Mesendoderm (in vitro differentiated cells): ENCODE results near the gene OR6B1.

Experiments used
- DNase-seq: peaks from one replicate; pipeline ENCODE4 v3.0.0; 2013
- H2AK5ac ChIP-seq: 2 replicates; pipeline ENCODE4 v1.6.1; 2013; ENCODE audit warnings: low read length, inconsistent platforms
- H2BK120ac ChIP-seq: 2 replicates; pipeline ENCODE4 v1.6.1; 2013; ENCODE audit warnings: low read depth, mild to moderate bottlenecking, low read length, moderate library complexity, mixed read lengths
- H2BK15ac ChIP-seq: replicated peaks from 2 replicates; pipeline ENCODE4 v1.6.1; 2013; ENCODE audit warnings: low read depth, mild to moderate bottlenecking, moderate library complexity
- H2BK5ac ChIP-seq: 2 replicates; pipeline ENCODE4 v1.6.1; 2013; ENCODE audit warnings: low read length, inconsistent platforms
- H3K18ac ChIP-seq: 2 replicates; pipeline ENCODE4 v1.6.1; 2013; ENCODE audit warnings: mild to moderate bottlenecking, low read length, mixed read lengths
- H3K23ac ChIP-seq: one replicate; pipeline ENCODE4 v1.6.1; 2013; ENCODE audit warnings: low read length
- H3K27ac ChIP-seq: 2 replicates; pipeline ENCODE4 v1.5.1; 2013; ENCODE audit warnings: low read depth, mild to moderate bottlenecking, inconsistent platforms, low read length, moderate library complexity
- H3K27me3 ChIP-seq: 2 replicates; pipeline ENCODE4 v1.6.1; 2013; ENCODE audit warnings: low read length, control low read depth, mild to moderate bottlenecking, inconsistent platforms; ENCODE audit not compliant: insufficient read depth, poor library complexity
- H3K36me3 ChIP-seq: 2 replicates; pipeline ENCODE4 v1.6.1; 2013; ENCODE audit warnings: low read length, inconsistent platforms; ENCODE audit not compliant: control insufficient read depth, insufficient read depth
- H3K4ac ChIP-seq: one replicate; pipeline ENCODE4 v1.6.1; 2013; ENCODE audit warnings: low read depth, mild to moderate bottlenecking, low read length, moderate library complexity
- H3K4me1 ChIP-seq: 2 replicates; pipeline ENCODE4 v1.6.1; 2013; ENCODE audit warnings: low read depth, low read length, inconsistent platforms; ENCODE audit not compliant: control insufficient read depth
- H3K4me2 ChIP-seq: 2 replicates; pipeline ENCODE4 v1.6.1; 2013; ENCODE audit warnings: low read length
- H3K4me3 ChIP-seq: 2 replicates; pipeline ENCODE4 v1.5.1; 2013; ENCODE audit warnings: mild to moderate bottlenecking, low read length
- H3K56ac ChIP-seq: one replicate; pipeline ENCODE4 v1.6.1; 2013; ENCODE audit warnings: low read length
- H3K79me1 ChIP-seq: 2 replicates; pipeline ENCODE4 v1.6.1; 2013; ENCODE audit warnings: low read length, inconsistent platforms
- H3K79me2 ChIP-seq: 2 replicates; pipeline ENCODE4 v1.6.1; 2013; ENCODE audit warnings: mild to moderate bottlenecking, low read length; ENCODE audit not compliant: control insufficient read depth, insufficient read depth
- H3K9ac ChIP-seq: 2 replicates; pipeline ENCODE4 v1.6.1; 2013; ENCODE audit warnings: low read length, inconsistent platforms
- H4K5ac ChIP-seq: one replicate; pipeline ENCODE4 v1.6.1; 2013; ENCODE audit warnings: low read length
- H4K8ac ChIP-seq: one replicate; pipeline ENCODE4 v1.6.1; 2013; ENCODE audit warnings: low read depth, mild to moderate bottlenecking, control low read depth, low read length, moderate library complexity
- WGBS: extraction: QIAGEN DNeasy Blood & Tissue Kit; methylation state at CpG from one replicate; pipeline ENCODE4 v1.1.7; 2013; ENCODE audit warnings: low lambda C conversion rate, missing lambda C conversion rate; ENCODE audit not compliant: insufficient coverage; ENCODE audit errors: extremely low coverage; 5-methylcytosine and 5-hydroxymethylcytosine counted together

Gene OR6B1

DNA sequence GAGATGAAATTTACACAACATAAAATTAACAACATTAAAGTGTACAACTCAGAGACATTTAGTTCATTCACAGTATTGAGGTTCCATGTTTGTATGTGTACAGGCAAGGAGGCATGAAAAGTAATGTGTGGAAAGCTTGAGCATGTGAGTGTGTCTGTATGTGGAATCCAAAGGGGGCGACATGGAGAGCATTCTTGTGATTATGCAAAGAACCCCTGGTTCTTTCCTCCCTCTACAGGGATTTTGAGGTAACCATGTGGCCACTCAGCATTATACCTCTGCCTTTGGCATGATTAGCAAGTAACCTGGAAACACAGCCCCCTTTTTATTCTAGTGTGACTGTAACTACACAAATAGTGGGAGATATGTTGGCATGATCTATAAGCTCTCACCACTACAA is 24.5 kb upstream of the OR6B1 start:
- no peak overlapping the region for H3K4me3 ChIP-seq
- H4K8ac ChIP-seq: no peak overlapping the region
- no peaks in the 10 kb centered on the region for H3K79me2 ChIP-seq
- no peak overlapping the region for H2BK5ac ChIP-seq
- no peak overlapping the region for H3K4me2 ChIP-seq
- no peaks in the 10 kb centered on the region for H3K4me1 ChIP-seq
- no peaks in the 10 kb centered on the region for H3K79me1 ChIP-seq
- H4K5ac ChIP-seq: no peak overlapping the region
- H3K36me3 ChIP-seq: no peaks in the 10 kb centered on the region
- no CpG with 5 or more reads among the region's 1 CpG for WGBS
- no peaks in the 10 kb centered on the region for H3K27me3 ChIP-seq
- H3K27ac ChIP-seq: no peak overlapping the region
- H3K4ac ChIP-seq: no peak overlapping the region
- H2BK15ac ChIP-seq: no peak overlapping the region
- no peak overlapping the region for H3K9ac ChIP-seq
- no peak overlapping the region for H2BK120ac ChIP-seq
- peak; percentile 48 for DNase-seq
- no peak overlapping the region for H3K56ac ChIP-seq
- H3K18ac ChIP-seq: no peak overlapping the region
- no peak overlapping the region for H2AK5ac ChIP-seq
- H3K23ac ChIP-seq: no peak overlapping the region

- H3K79me1 ChIP-seq: no peaks in the 10 kb centered on the region
- H3K4ac ChIP-seq: no peak overlapping the region
- no peaks in the 10 kb centered on the region for H3K36me3 ChIP-seq
- WGBS: no CpG with 5 or more reads among the region's 2 CpGs
- H3K9ac ChIP-seq: no peak overlapping the region
- no peak overlapping the region for H3K27ac ChIP-seq
- peaks cover 2% of the 10 kb centered on the region for H3K4me1 ChIP-seq
- H3K18ac ChIP-seq: no peak overlapping the region
- no peak overlapping the region for H2BK120ac ChIP-seq
- H3K79me2 ChIP-seq: no peaks in the 10 kb centered on the region
- H3K27me3 ChIP-seq: no peaks in the 10 kb centered on the region
- H2BK15ac ChIP-seq: no peak overlapping the region
- H3K4me2 ChIP-seq: no peak overlapping the region
- H3K23ac ChIP-seq: no peak overlapping the region
- no peak overlapping the region for H2AK5ac ChIP-seq
- no peak overlapping the region for H3K4me3 ChIP-seq
- H2BK5ac ChIP-seq: no peak overlapping the region
- H4K5ac ChIP-seq: no peak overlapping the region
- no peak overlapping the region for H4K8ac ChIP-seq
- no peak overlapping the region for H3K56ac ChIP-seq
- DNase-seq: no peak
Observed at GRCh38 chr7:143978585-143978984, 21.5 kb upstream of the OR6B1 start.

DNA sequence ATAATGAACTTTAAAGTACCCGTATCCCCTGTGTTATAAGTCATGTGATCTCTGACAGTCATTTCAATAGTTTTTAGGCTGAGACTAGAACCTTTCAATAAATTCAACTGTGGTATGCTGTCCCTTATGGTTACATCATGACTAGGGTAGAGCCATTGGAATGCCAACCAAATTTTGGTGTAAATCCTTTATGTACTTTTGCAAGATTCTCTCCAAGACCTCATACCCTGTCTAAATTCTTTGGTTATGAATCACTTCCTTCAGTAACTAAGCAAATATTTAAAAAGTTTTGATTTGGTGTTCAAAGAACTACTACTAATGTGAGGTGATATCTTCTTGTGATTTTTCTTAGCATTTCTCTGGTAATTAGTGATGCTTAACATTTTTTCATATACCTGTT is 20.8 kb upstream of the OR6B1 start:
- H3K79me1 ChIP-seq: no peaks in the 10 kb centered on the region

GRCh38 chr7:143979998-143980397 is 20.1 kb upstream of the OR6B1 start:
- no peak overlapping the region for H3K18ac ChIP-seq
- no peak overlapping the region for H3K4me2 ChIP-seq
- no peak overlapping the region for H4K8ac ChIP-seq
- H2AK5ac ChIP-seq: no peak overlapping the region
- DNase-seq: no peak
- no peaks in the 10 kb centered on the region for H3K79me1 ChIP-seq
- no peak overlapping the region for H3K9ac ChIP-seq
- no peak overlapping the region for H3K4ac ChIP-seq
- H3K4me1 ChIP-seq: peaks cover 2% of the 10 kb centered on the region
- H3K27me3 ChIP-seq: no peaks in the 10 kb centered on the region
- H2BK15ac ChIP-seq: no peak overlapping the region
- no peak overlapping the region for H2BK120ac ChIP-seq
- no peaks in the 10 kb centered on the region for H3K79me2 ChIP-seq
- WGBS: no CpG with 5 or more reads among the region's 2 CpGs
- no peak overlapping the region for H3K56ac ChIP-seq
- H3K23ac ChIP-seq: no peak overlapping the region
- no peaks in the 10 kb centered on the region for H3K36me3 ChIP-seq
- no peak overlapping the region for H2BK5ac ChIP-seq
- H4K5ac ChIP-seq: no peak overlapping the region
- H3K27ac ChIP-seq: no peak overlapping the region
- H3K4me3 ChIP-seq: no peak overlapping the region

More for the DNA sequence above, 20.8 kb upstream of the OR6B1 start:
- no CpG with 5 or more reads among the region's 1 CpG for WGBS
- H3K36me3 ChIP-seq: no peaks in the 10 kb centered on the region
- H2BK120ac ChIP-seq: no peak overlapping the region
- no peak overlapping the region for H3K23ac ChIP-seq
- H3K4me2 ChIP-seq: no peak overlapping the region
- no peak overlapping the region for H3K4ac ChIP-seq
- H2BK5ac ChIP-seq: no peak overlapping the region
- H3K18ac ChIP-seq: no peak overlapping the region
- no peaks in the 10 kb centered on the region for H3K79me2 ChIP-seq
- no peaks in the 10 kb centered on the region for H3K27me3 ChIP-seq
- DNase-seq: peak; percentile 33
- H4K5ac ChIP-seq: no peak overlapping the region
- H3K4me1 ChIP-seq: peaks cover 2% of the 10 kb centered on the region
- no peak overlapping the region for H2BK15ac ChIP-seq
- no peak overlapping the region for H4K8ac ChIP-seq
- H3K9ac ChIP-seq: no peak overlapping the region
- H3K27ac ChIP-seq: no peak overlapping the region
- no peak overlapping the region for H3K4me3 ChIP-seq
- H3K56ac ChIP-seq: no peak overlapping the region
- H2AK5ac ChIP-seq: no peak overlapping the region

GRCh38 chr7:143980746-143981510 is 19.2 kb upstream of the OR6B1 start:
- peak; percentile 32 for DNase-seq
- H3K36me3 ChIP-seq: no peaks in the 10 kb centered on the region
- WGBS: no CpG with 5 or more reads among the region's 10 CpGs
- no peak overlapping the region for H2AK5ac ChIP-seq
- no peak overlapping the region for H3K18ac ChIP-seq
- H3K23ac ChIP-seq: no peak overlapping the region
- H2BK15ac ChIP-seq: no peak overlapping the region
- no peaks in the 10 kb centered on the region for H3K27me3 ChIP-seq
- H3K9ac ChIP-seq: no peak overlapping the region
- no peak overlapping the region for H4K8ac ChIP-seq
- H3K4ac ChIP-seq: no peak overlapping the region
- no peak overlapping the region for H4K5ac ChIP-seq
- no peak overlapping the region for H3K4me2 ChIP-seq
- no peaks in the 10 kb centered on the region for H3K79me1 ChIP-seq
- no peak overlapping the region for H3K27ac ChIP-seq
- H3K4me1 ChIP-seq: peaks cover 2% of the 10 kb centered on the region
- H3K79me2 ChIP-seq: no peaks in the 10 kb centered on the region
- no peak overlapping the region for H2BK5ac ChIP-seq
- no peak overlapping the region for H3K4me3 ChIP-seq
- no peak overlapping the region for H3K56ac ChIP-seq
- H2BK120ac ChIP-seq: no peak overlapping the region

GRCh38 chr7:143983960-143984359 is 16.2 kb upstream of the OR6B1 start:
- H2BK120ac ChIP-seq: no peak overlapping the region
- no peak overlapping the region for H3K27ac ChIP-seq
- H4K5ac ChIP-seq: no peak overlapping the region
- no peak overlapping the region for H4K8ac ChIP-seq
- no peaks in the 10 kb centered on the region for H3K36me3 ChIP-seq
- H3K4me3 ChIP-seq: no peak overlapping the region
- no peak overlapping the region for H2AK5ac ChIP-seq
- no peak overlapping the region for H2BK15ac ChIP-seq
- H3K4me2 ChIP-seq: no peak overlapping the region
- no peaks in the 10 kb centered on the region for H3K79me2 ChIP-seq
- H3K23ac ChIP-seq: no peak overlapping the region
- no peaks in the 10 kb centered on the region for H3K79me1 ChIP-seq
- H3K56ac ChIP-seq: no peak overlapping the region
- H3K27me3 ChIP-seq: no peaks in the 10 kb centered on the region
- H3K9ac ChIP-seq: no peak overlapping the region
- H3K18ac ChIP-seq: no peak overlapping the region
- no peak overlapping the region for H2BK5ac ChIP-seq
- WGBS: no CpG with 5 or more reads among the region's 5 CpGs
- no peak for DNase-seq
- peaks cover 2% of the 10 kb centered on the region for H3K4me1 ChIP-seq
- H3K4ac ChIP-seq: no peak overlapping the region
